Transverse colon (tissue), 4 donors: Measurements from ENCODE around the gene PLXDC2. TPM values are rescaled to one million over a fixed set of nuclear protein-coding genes. Genes with fewer than 3 reads are reported as not detected.

Source experiments
- DNase-seq: peaks from one replicate; pipeline ENCODE4 v3.0.0-alpha.2; 2019
- H3K27ac ChIP-seq, 4 donors: fragments of 200-600 bp; sonication (generic); 2 replicates each; pipeline ENCODE4 v1.5.1; 2016 to 2018; ENCODE audit warnings: inconsistent platforms in 4 of 4
- H3K27me3 ChIP-seq: fragments of 200-600 bp; sonication (generic); 2 replicates; pipeline ENCODE4 v1.5.1; 2017; ENCODE audit warnings: inconsistent platforms
- H3K36me3 ChIP-seq, 4 donors: fragments of 200-600 bp; sonication (generic); 2 replicates each; pipeline ENCODE4 v1.5.1; 2017 to 2019; ENCODE audit warnings: inconsistent platforms in 4 of 4
- H3K4me1 ChIP-seq, 4 donors: fragments of 200-600 bp; sonication (generic); 2 replicates each; pipeline ENCODE4 v1.5.1; 2017 to 2020; ENCODE audit warnings: inconsistent platforms in 4 of 4
- H3K4me3 ChIP-seq, 4 donors: fragments of 200-600 bp; sonication (generic); 1 replicate in 1 of 4; 2 replicates in 3 of 4; pipeline versions ENCODE4 v1.5.1 to v1.6.1; 2017 to 2019; ENCODE audit warnings: inconsistent platforms in 4 of 4
- H3K9me3 ChIP-seq, 2 donors: fragments of 200-600 bp; sonication (generic); 2 replicates each; pipeline ENCODE4 v1.5.1; 2017 to 2019; ENCODE audit warnings: inconsistent platforms in 2 of 2
- CTCF ChIP-seq, 5 experiments: fragments of 200-600 bp in 3 of 5; fragments of 450-650 bp in 2 of 5; sonication (generic) in 3 of 5; IDR thresholded peaks; 1 replicate in 2 of 5; 2 replicates in 3 of 5; pipeline ENCODE4 v1.5.1; 2016 to 2017; ENCODE audit warnings: antibody characterized with exemption in 5 of 5, inconsistent platforms in 3 of 5, mild to moderate bottlenecking in 2 of 5, moderate library complexity in 1 of 5
- EP300 ChIP-seq: sonication (generic); formaldehyde crosslinking; IDR thresholded peaks from one replicate; pipeline ENCODE4 v1.6.1; 2017; ENCODE audit warnings: antibody characterized with exemption, low read depth
- POLR2A ChIP-seq: fragments of 450-650 bp; IDR thresholded peaks from one replicate; pipeline ENCODE4 v1.6.1; 2016; ENCODE audit warnings: antibody characterized with exemption, mild to moderate bottlenecking, moderate library complexity
- POLR2AphosphoS5 ChIP-seq, 3 donors: sonication (generic); formaldehyde crosslinking; IDR thresholded peaks; one replicate each; pipeline ENCODE4 v1.6.1; 2016; ENCODE audit warnings: antibody characterized with exemption in 3 of 3
- WGBS, 2 donors: methylation state at CpG; one replicate each; pipeline ENCODE4 v1.1.5; 2018; ENCODE audit warnings: low coverage in 1 of 2; 5-methylcytosine and 5-hydroxymethylcytosine counted together
- in situ Hi-C, 4 donors: fragments of 200-750 bp; cut with MboI; loops; one replicate each; pipeline versions ENCODE4 v1.15.0 to v1.15.1; 2017; ENCODE audit warnings: low sequenced_read_pairs in 3 of 4, low pct_ligation_motif_present in 1 of 4, low pct_unique_long_range_greater_than_20kb in 1 of 4
- intact Hi-C: fragments of 100-400 bp; cut with DNase I; formaldehyde crosslinking; loops from one replicate; pipeline ENCODE4 v1.15.1; 2023; ENCODE audit warnings: low total_unique reads
- total RNA-seq, 4 donors: library from RNA; depleted of rRNA; stranded (reverse); fragments of >200 nt; gene quantifications; one replicate each; pipeline ENCODE4 v1.1.0, GENCODE V29; 2016

The PLXDC2 gene
- total RNA-seq, 4 donors from 2014 or later: 12.0 to 32.2 (median 20.3) TPM

- Histone ChIP-seq H3K4me1 (no peaks in the 10 kb centered on the region), H3K4me3 (no peak overlapping the region), H3K27me3 (no peaks in the 10 kb centered on the region), H3K9me3 (no peaks in the 10 kb centered on the region), H3K36me3 (no peaks in the 10 kb centered on the region), H3K27ac (no peak overlapping the region)
- in situ Hi-C loops: no loop called here
- no peak for DNase-seq
- intact Hi-C loops: no loop called here
- WGBS, 2 donors: 55 to 72% methylated on average over 2 to 3 of the region's 3 CpGs
- TF ChIP-seq CTCF (IDR thresholded peaks at IDR 0.05): no peak
- no peak for TF ChIP-seq POLR2A
- TF ChIP-seq POLR2AphosphoS5 (IDR thresholded peaks at IDR 0.05): no peak
- no peak for TF ChIP-seq EP300
Observed at GRCh38 chr10:19857876-19858275, 41.6 kb downstream of the PLXDC2 start.

GRCh38 chr10:19860107-19860506 is 43.9 kb downstream of the PLXDC2 start:
- Histone ChIP-seq H3K4me3 (no peak overlapping the region), H3K27ac (no peak overlapping the region), H3K27me3 (no peaks in the 10 kb centered on the region), H3K9me3 (no peaks in the 10 kb centered on the region), H3K36me3 (no peaks in the 10 kb centered on the region), H3K4me1 (no peaks in the 10 kb centered on the region)
- intact Hi-C loops: no loop called here
- WGBS, 2 donors: 71 to 87% methylated on average over 1 of the region's 1 CpG
- TF ChIP-seq POLR2AphosphoS5 (IDR thresholded peaks at IDR 0.05): no peak
- no peak for TF ChIP-seq EP300
- TF ChIP-seq CTCF (IDR thresholded peaks at IDR 0.05): no peak
- no peak for TF ChIP-seq POLR2A
- in situ Hi-C loops: no loop called here
- no peak for DNase-seq

- 57% methylated on average over 8 of the region's 8 CpGs for WGBS, 2 donors
- no peak overlapping the region for H3K27ac ChIP-seq
- TF ChIP-seq POLR2A (no peak), CTCF (IDR thresholded peaks at IDR 0.05) (no peak), POLR2AphosphoS5 (IDR thresholded peaks at IDR 0.05) (no peak), EP300 (no peak)
- H3K4me1 ChIP-seq: no peaks in the 10 kb centered on the region
- H3K36me3 ChIP-seq: no peaks in the 10 kb centered on the region
- H3K27me3 ChIP-seq: no peaks in the 10 kb centered on the region
- in situ Hi-C loops: no loop called here
- no peaks in the 10 kb centered on the region for H3K9me3 ChIP-seq
- H3K4me3 ChIP-seq: no peak overlapping the region
- intact Hi-C loops: no loop called here
- no peak for DNase-seq
Observed at GRCh38 chr10:19862811-19863515, 46.7 kb downstream of the PLXDC2 start.

- H3K27me3 ChIP-seq: no peaks in the 10 kb centered on the region
- H3K27ac ChIP-seq: no peak overlapping the region
- intact Hi-C loops (no loop called here), in situ Hi-C loops (no loop called here)
- H3K4me3 ChIP-seq: no peak overlapping the region
- DNase-seq: no peak
- TF ChIP-seq POLR2A (no peak), POLR2AphosphoS5 (IDR thresholded peaks at IDR 0.05) (no peak), CTCF (IDR thresholded peaks at IDR 0.05) (no peak), EP300 (no peak)
- no peaks in the 10 kb centered on the region for H3K9me3 ChIP-seq
- no peaks in the 10 kb centered on the region for H3K4me1 ChIP-seq
- no peaks in the 10 kb centered on the region for H3K36me3 ChIP-seq
Observed at GRCh38 chr10:19865676-19866075, 49.4 kb downstream of the PLXDC2 start.
